GM19397 (cell line): ENCODE data around the gene SCO1.
"Not testable (repeated sequence)": the region's sequence is repeated elsewhere in the genome, so short reads cannot be mapped to it uniquely, and the experiment has no call there.

Source experiments
- ATAC-seq: cut with Tn5 transposase; IDR thresholded peaks from one replicate; pipeline ENCODE4 v1.9.1; 2021; ENCODE audit warnings: mild to moderate bottlenecking, moderate library complexity; ENCODE audit not compliant: unreplicated experiment

SCO1 gene

GRCh38 chr17:10726196-10726595, 28.9 kb upstream of the SCO1 start:
- ATAC-seq, result no peak

- ATAC-seq, result no peak
Measured at GRCh38 chr17:10725262-10725661, 27.9 kb upstream of the SCO1 start.

GRCh38 chr17:10724546-10725195, 27.3 kb upstream of the SCO1 start:
- no peak for ATAC-seq

- ATAC-seq, result no peak
Measured at GRCh38 chr17:10718547-10718946, 21.2 kb upstream of the SCO1 start.

- no peak for ATAC-seq
Measured at GRCh38 chr17:10716218-10716617, 18.9 kb upstream of the SCO1 start.

GRCh38 chr17:10713318-10713717, 16.0 kb upstream of the SCO1 start:
- ATAC-seq, result no peak

- no peak for ATAC-seq
Measured at GRCh38 chr17:10705727-10706126, 8.4 kb upstream of the SCO1 start.

GRCh38 chr17:10702574-10702973, 5.2 kb upstream of the SCO1 start:
- ATAC-seq, result no peak

- ATAC-seq, result no peak
Measured at GRCh38 chr17:10699856-10700255, 2.5 kb upstream of the SCO1 start.

- ATAC-seq, result no peak
Measured at GRCh38 chr17:10698096-10698818, 924 bp upstream of the SCO1 start.

- not testable (repeated sequence) for ATAC-seq
Measured at GRCh38 chr17:10695875-10696407, 1.4 kb downstream of the SCO1 start.

- no peak for ATAC-seq
Measured at GRCh38 chr17:10687499-10687898, 9.8 kb downstream of the SCO1 start.

GRCh38 chr17:10683853-10684252, 13.5 kb downstream of the SCO1 start:
- ATAC-seq, result no peak

GRCh38 chr17:10681866-10682446, 15.4 kb downstream of the SCO1 start:
- ATAC-seq, result no peak

- no peak for ATAC-seq
Measured at GRCh38 chr17:10674704-10675103, 22.6 kb downstream of the SCO1 start.

- ATAC-seq, result no peak
Measured at GRCh38 chr17:10673312-10673711, 24.0 kb downstream of the SCO1 start.

- no peak for ATAC-seq
Measured at GRCh38 chr17:10668775-10669174, 28.6 kb downstream of the SCO1 start.

- ATAC-seq, result no peak
Measured at GRCh38 chr17:10666906-10667305, 30.4 kb downstream of the SCO1 start.

GRCh38 chr17:10664571-10664970, 32.8 kb downstream of the SCO1 start:
- no peak for ATAC-seq

GRCh38 chr17:10663231-10663630, 34.1 kb downstream of the SCO1 start:
- no peak for ATAC-seq

GRCh38 chr17:10661437-10661836, 35.9 kb downstream of the SCO1 start:
- ATAC-seq, result no peak

- ATAC-seq, result no peak
Measured at GRCh38 chr17:10657879-10658278, 39.5 kb downstream of the SCO1 start.
